Inflammatory macrophage (primary cell): Measurements from ENCODE around the gene MYEOV.

Experiments used
- DNase-seq, 2 donors: peaks; one replicate each; pipeline ENCODE4 v3.0.0-alpha.2; 2020 to 2022

Gene MYEOV

GRCh38 chr11:69343401-69344321 lies 49.7 kb downstream of the MYEOV start:
- no peak for DNase-seq

DNA sequence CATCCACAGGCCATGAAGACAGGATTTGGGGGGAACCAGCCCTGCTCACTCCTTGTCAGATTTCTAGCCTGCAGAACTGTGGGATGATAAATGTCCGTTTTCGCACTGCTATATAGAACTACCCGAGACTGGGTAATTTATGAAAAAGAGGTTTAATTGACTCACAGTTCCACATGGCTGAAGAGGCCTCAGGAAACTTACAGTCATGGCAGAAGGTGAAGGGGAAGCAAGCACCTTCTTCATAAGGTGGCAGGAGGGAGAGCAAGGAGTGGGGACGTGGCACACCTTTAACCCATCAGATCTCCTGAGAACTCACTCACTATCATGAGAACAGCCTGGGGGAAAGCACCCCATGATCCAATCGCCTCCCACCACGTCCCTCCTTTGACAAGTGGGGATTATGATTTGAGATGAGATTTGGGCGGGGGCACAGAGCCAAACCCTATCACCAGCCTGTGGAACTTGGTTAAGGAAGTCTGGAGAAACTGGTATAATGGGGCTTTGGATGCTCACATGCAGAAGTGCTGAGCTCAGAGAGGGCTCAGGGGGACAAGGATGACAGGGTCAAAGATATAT lies 50.7 kb downstream of the MYEOV start:
- DNase-seq, result no peak
